Measurements from ENCODE around the gene NEU1.

Gene NEU1

DNA sequence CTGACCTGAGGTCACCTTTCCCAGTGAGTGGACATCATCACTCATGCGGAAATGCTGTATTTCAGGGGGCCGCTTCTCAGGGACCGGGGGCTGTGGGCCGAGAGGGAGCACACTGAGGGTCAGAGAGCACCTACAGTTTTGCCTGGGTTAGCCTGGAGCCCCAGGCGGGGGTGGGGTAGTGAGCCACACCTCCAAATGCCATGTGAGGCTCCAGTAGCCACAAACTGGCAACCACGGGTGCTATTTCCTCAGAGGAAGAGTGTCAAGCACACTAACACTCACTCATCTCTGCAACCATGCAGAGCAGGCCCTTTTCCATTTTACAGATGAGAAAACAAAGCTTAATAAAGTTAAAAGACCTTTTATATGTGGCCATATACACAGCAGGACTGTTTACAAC lies 30.2 kb upstream of the NEU1 start:
- no peak for DNase-seq

DNA sequence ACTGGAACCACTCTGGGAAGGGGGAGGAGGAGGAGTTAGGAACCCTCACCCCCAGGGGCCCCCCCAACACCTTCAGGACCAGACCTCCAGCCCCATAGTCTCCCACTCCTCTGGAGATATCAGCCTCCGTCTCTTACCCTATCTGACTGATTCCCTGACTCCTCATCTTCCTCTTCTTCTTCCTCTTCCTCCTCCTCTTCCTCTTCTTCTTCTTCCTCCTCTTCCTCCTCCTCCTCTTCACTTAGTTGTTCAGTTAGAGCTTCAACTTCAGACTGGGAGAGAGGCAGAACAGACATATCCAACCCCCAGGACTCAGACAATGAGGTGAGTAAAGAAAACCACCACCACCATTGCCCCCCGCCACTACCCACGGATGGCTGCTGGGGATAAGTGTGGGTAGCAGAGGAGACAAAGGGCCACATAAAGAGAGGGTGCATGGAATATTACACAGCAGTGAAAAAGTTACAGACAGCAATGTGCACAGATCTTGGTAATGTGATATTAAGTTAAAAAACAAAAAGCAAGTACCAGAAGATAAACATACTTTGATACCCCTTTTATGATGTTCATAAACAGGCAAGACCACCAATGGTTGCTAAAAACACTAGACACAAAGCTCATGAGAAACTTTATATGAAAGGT lies 26.8 kb upstream of the NEU1 start:
- no peak for DNase-seq

DNA sequence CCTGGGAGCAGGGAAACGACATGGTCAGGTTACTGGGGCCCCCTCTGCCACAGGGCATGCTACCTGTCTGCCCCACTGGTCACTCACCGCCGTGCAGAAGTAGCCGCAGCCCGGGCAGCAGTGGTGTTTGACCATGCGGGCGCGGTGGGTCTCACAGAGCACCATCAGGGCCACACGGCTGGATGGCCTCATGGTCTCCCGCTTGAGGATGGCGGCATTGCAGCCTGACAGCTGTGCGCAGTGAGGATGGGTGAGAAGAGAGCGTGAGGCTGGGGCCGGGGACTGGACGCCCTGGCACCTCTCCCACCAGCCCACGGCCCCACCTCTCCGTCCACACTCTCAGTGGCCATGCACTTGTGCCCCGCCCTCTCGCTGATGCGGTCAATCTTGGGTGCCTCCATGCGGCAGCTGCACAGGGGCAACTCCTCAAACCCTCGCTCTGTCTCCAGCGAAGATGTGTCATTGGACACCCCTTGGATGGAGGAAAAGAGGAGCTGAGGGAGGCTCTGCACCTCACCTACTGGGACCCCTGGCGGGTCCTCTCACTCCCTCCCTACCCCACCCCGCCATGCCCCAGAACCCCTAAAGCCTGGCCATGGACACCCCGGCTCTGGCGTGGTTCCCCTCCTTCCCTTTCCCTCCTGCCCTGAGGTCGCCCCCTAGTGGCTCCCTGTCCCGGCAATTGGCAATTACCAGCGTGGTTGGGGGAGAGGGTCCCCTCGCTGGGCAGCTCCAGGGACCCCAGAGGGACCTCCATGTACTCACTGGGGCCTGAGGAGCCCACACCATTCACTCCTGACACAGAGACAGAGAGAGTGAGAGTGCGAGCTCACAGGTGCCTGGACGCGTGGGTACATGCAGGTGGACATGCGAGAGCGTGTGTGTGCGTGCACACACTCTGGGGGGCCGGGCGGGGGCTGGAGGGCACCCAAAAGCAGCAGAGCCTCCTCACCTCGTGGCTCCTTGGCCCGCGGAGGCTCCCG lies 25.9 kb upstream of the NEU1 start:
- peak in 1 of 2 experiments; percentile 44 for DNase-seq

DNA sequence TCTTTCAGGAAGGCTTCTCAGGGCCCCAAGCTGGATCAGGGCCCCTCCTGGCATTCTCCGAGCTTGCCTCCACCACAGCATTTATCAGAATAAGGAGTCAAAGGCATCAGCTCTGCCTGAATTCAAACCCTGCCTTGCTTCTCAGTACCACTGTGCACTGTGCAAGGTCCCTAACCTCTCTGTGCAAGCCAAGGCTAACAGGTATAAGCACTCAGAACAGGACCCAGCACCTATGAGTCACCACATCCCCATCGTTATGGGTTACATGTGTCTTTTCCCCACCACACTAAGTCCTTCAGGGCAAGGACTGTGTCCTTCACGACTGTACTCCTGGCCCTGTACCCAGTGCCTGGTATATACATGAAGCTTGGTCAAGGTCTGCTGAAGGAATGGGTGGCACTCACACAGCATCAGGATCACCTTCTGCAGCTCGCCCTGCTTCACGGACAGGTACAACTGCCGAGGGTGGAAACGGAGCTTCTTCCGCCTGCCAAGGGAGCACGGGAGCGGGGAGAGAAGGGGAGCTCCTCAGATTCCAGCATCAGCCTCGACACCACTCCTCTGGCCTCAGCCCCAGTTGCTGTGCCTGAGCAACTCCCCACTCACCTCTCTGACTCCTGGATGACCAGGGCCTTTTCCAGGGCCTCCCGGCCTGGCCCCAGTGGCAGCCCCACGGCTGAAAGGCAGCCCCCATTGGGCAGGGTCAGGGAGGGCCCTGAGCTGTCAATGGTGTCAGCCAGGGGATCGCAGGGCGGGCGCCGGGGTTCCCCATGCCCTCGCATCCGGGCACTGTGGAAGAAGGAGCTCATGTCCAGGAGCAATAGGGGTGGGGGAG lies 24.8 kb upstream of the NEU1 start:
- DNase-seq, result no peak

DNA sequence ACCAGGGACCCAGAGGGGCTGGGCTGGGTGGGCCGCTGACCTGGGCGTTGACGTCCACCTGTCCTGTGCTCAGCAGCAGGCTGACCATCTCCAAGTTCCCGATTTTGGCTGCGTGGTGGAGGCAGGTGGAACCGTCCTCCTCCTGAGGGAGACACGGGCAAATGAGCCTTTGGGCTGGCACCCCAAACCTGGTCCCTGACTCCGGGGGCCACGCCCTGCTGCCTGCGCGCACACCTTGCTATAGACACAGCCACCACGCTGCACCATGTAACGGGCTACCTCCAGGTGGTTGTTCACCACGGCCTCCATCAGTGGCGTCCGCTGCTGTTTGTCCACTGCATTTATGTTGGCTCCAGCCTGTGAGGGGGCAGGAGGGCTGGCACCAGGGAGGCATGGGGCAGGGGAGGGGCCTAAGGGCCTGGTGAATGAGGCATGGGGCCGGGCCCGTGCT lies 23.9 kb upstream of the NEU1 start:
- no peak for DNase-seq

DNA sequence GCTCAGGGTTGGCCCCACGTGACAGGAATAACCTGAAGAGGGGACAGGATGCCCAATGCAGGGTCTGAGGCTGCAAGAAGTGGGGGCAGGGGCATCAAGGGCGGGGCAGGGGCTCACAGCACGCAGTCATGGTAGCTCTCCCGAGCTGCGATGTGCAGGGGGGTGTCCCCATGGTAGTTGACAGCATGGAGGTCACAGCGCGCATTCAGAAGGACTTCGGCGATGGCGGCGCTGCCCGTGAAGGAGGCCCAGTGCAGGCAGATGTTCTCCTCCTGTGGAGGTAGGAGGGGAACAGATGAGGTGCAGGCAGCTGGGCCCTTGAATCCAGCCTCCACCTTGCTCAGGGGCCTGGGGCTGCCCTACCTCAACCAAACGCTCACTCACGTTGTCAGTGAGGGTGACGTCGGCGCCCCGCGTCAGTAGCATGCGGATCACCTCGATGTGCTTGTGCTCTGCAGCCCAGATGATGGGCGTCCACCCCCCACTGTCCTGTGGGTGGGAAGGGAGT lies 22.0 kb upstream of the NEU1 start:
- DNase-seq, result no peak

DNA sequence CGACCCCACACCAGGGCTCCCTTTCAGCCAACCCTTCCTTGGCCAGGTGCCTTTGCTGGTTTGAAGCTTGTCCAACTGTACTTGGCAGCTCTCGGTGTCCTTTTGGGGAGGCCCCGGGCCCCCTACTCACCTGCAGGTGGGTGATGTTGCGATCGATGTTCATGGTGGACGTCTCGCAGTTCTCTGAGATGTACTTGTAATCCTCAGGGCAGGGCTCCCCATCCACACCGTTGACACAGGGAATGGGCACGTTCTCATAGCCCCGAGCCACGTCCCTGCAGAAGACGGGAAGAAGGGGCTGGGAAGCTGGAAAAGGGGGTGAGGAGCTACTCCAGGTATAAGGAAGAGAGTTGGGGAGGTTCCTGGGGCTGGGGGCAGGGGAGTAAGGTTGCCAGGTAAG lies 21.1 kb upstream of the NEU1 start:
- no peak for DNase-seq

DNA sequence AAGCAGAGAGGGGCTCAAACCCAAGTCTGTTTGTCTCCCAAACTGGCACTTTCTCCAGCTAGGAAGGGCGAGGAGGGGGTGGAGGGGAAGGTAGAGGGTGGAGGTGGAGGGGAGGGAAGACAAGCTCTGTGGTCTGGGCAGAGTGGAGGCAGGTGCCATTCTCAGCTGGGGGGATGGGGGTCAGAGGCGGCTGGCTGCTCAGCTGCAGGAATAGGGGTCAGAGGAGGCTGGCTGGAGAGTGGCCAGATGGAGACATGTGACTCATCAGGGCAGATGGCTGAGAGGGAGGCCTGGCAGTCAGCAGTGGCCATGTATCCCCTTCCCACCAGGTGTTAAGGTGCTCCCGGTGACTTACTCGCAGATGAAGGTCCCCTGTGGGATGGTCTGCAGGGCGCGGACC lies 19.7 kb upstream of the NEU1 start:
- DNase-seq, result no peak

DNA sequence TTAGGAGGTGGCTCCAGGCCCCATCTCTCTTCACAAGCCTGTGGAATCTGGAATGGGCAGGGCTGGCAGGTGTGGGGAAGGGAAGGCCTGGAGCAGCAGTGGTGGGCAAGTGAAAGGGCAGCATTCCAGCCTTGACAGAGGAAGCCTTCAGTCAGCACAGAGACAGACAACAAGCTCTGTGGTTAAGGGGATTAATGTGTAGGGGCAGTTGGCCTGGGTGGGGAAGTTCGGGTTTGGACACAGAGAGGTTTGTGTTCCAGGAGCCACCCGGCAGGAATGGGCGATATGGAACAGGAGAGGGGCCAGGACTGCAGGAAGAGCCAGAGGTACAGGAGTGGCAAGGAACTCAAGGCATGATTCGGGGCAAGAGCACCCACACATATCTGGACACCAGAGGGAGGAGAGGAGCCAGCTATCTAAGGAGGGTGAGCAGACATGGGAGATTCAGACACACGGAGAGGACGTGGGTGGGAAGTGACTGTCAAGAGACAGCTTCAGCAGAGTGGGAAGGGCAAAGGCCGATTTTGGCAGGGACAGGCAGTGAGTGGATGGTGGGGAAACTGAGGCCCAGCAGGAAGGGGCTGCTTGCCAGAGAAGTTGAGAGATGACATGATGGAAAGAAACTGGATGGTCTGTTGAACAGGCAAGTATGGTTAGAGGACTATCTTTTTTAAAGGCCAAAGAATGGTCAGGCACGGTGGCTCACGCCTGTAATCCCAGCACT lies 18.7 kb upstream of the NEU1 start:
- DNase-seq, result no peak

DNA sequence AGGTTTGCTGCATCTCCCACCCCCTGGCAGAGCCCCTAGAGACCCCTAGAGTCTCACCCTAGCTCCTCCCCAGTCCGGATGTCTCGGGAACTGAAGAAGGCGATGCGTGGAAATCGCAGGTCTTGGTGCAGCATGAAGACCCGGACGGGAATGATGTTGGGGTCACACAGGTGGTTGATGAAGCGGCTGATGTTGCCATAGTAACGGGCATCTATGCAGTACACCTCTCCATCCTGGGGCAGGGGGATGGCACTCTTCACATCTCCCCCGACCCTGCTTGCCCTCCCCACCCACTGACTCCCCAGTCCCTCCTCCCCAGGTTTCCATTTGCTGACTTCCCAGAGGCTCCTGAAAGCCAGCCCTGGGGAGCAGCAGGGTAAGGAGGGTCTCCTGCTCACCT lies 18.0 kb upstream of the NEU1 start:
- DNase-seq, result no peak

DNA sequence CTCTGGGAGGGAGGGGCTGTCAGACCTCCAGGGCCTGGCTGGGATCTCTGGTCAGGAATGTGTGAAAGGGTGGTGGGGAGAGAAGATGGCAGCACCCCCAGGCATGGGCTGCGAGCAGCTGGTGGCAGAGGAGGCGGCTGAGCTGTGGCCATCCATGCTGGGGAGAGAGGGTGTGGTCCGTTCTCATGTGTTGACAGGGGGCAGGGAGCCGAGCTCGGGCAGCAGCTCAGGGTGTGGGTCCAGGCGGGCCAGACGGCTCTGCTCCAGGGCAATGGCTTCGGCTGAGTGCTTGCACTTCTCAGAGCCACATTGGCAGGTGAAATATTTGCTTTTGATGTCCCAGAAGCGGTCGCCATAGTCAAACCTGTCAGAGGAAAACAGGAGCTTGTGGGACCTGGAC lies 17.3 kb upstream of the NEU1 start:
- DNase-seq, result no peak

DNA sequence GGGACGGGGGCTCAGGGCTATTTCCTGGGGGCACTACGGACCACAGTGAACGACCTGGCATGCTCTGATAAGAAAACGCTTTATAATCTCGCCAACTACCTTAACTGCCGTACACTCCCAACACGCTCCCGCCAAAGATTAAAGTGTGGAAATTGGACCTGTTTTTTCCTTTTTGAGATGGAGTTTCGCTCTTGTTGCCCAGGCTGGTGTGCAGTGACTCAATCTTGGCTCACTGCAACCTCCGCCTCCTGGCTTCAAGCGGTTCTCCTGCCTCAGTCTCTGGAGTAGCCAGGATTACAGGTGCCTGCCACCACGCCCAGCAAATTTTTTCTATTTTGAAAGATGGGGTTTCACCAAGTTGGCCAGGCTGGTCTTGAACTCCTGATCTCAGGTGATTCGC lies 16.5 kb upstream of the NEU1 start:
- DNase-seq, result no peak

DNA sequence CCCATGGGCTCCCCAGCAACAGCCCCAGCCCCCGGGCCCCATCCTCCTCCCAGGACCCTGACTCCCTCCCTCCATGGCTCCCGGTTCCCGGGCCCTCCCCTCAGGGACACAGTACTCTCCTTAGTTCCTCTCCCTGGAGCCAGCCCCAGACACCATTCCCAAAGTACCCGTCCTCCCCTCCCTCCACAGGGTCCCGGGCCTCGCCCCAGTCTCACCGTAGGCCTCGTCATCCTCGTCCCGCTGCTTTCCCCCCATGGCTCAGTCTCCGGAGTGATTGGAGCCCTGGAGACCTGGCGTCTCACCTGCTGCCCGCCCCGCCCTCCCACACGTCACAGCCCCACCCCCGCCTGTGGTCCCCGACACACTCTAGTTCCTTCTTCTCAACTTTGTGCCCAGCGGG lies 16.1 kb upstream of the NEU1 start, which contains the start of gene SLC44A4:
TSS of gene SLC44A4 (minus strand) at position 272 of the 400 bp plus-strand sequence. CDS start at position 255, 17 bp downstream.
- DNase-seq, result no peak

DNA sequence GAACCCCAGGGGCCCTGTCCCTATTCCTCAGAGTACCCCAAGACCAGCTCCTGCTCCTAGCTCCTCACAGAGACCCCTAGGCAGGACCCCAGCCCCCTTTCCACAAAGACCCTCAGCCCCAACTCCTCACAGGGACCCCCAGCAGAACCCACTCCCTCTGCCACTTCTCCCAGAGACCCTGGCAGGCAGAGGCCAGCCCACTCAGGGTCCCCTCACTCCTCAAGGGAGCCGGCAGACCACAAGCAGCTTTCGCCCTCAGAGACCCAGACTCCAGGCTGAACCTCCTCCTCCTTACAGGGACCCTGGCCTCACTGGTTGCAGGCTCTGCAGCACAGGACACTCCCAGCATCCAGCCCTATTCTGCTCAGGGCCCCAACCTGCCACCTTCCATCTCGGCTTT lies 15.6 kb upstream of the NEU1 start:
- DNase-seq, result no peak

DNA sequence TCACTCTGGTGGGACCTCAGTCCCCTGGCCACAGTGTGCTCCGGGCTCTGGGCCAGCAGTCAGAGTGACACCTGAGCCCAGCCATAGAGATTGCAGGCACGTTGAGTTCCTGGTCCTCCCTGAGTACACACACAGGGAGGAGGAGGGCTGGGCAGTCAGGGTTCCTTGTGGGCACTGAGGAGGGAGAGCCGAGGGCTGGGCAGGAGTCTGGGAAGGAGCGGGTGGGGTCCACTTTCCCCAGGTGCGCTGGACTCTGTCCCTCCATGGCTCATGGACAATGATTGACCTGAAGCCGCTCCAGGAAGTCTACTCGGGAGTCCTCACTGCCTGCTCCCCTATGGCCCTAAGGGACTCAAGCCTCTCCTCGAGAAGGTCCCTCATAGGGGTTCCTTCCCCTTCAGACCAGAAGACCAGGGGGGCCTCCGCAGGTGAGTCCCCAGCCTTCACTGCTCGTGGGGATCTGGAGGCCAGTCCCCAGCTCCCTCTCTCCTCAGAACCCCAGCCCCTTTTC lies 15.1 kb upstream of the NEU1 start:
- DNase-seq, result no peak

DNA sequence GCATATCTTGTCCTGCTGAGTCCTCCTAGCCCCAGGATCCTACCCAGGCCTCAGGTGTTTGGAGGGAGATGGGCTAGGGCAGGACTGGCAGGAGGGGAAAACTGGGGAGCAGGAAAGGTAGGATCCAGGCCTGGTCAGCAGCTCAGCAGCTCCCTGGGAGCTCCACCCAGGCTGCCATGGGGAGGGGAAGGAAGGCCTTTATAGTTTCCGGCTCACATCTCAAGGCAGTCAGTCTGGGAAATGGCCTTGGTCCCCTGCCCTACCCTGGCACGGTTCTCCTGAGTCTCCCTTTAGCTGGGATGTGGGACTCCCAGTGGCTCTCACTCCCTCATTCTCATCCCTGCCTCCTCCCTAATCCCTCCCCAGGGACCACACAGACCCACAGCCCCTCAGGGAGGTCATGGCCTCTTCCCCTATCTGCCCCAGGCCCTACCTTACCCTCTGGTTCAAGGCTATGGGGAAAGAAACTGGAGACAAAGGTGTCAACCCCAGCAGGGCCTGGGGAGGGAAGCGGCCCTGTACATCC lies 14.6 kb upstream of the NEU1 start:
- DNase-seq, result no peak

DNA sequence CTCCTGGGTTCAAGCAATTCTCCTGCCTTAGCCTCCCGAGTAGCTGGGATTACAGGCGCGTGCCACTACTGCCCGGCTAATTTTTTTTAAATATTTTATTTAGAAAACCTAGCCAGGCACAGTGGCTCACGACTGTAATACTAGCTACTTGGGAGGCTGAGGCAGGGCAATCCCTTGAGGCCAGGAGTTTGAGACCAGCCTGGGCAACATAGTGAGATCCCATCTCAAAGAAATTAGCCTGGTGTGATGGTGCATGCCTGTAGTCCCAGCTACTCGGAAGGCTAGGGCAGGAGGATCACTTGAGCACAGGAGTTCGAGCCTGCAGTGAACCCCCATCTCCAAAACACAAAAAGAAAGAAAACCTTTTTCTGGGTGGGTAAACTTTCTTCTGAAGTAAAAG lies 13.7 kb upstream of the NEU1 start:
- no peak for DNase-seq

DNA sequence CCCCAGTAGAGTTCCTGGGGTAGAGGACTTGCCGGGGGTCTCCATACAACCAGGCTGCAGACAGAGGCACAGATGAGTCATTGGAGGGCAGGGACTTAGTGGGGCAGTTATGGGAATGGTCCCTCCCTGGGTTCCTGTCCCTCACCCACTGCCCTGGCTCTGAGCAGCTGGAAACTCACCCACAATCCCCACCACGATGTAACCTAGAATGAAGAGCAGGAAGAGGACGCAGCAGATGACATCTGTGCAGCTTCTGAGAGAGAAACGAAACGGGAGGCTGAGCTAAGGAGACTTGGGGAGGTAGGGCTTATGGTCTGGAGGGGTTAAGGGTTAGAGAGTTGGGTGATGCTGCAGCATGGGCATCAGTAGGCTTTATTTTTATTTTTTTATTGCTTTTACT lies 13.3 kb upstream of the NEU1 start:
- no peak for DNase-seq

DNA sequence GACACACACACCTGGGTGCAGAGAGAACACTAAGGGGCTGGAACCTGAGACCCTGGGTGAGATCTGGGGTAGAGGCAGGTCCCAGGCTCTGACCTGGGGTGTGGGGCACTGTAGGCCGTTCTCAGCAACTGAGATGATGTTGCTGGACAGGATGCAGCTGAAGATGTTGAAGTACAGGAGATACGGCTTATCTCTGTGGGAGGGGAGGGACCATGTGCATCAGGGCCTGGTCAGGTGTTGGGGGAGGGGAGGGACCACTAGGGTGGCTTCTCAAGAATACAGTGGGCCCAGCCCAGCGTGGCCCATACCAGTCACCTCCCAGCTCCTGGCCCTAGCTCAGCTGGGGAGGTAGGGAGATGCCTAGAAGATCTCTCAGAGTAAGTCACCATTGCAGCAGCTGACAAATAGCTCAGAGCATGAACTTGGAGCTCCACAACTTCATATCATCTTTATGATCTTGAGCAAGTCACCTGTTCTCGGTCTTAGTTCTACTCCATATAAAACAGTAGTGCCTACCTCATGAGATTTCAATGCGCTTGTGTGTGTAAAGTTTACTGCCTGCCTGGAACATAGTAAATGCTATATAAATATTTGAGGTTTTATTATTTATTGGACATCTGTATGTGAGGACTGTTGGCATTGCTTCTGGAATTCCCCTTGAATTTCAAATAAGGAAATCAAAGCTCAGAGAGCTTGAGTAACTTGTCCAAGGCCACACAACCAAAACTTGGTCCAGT lies 12.4 kb upstream of the NEU1 start:
- DNase-seq, result no peak

DNA sequence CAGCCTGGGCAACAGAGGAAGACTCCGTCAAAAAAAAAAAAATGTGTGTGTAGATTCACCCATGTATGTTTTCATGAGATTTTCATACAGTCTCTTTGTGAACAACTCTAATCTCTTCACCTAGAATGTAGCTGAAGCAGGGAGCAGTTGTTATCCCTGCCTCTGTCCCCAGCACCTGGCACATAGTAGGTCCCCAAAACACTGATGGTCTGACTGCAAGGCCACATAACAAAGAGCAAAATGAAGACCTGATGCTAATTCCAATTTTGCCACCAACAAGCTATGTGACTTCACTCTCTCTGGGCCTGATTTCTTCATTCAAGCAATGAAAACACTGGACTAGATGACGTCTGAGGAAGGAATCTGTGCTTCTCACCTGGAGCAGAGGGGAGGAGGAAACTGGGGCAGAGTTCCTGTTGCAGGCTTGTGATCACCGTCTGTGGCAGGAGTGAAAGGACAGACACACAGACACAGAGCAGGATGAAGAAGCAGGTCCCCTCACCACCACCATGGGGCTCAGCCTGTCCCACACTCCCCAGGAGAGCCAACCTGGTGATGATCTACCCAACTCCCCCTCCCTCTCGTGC lies 11.6 kb upstream of the NEU1 start:
- no peak for DNase-seq

Measured in Kasumi-1 (cell line).